Esophagus muscularis mucosa (tissue), 4 donors: ENCODE data around the gene KRT16. TPM values are rescaled to one million over a fixed set of nuclear protein-coding genes. Genes with fewer than 3 reads are reported as not detected.
"Not testable (repeated sequence)": the region's sequence is repeated elsewhere in the genome, so short reads cannot be mapped to it uniquely, and the experiment has no call there.

Experiments
- DNase-seq: peaks from one replicate; pipeline ENCODE4 v3.0.0-alpha.2; 2017; ENCODE audit errors: extremely low spot score
- H3K27ac ChIP-seq, 4 donors: fragments of 200-600 bp; sonication (generic); replicated peaks in 1 of 4; 1 replicate in 3 of 4; 2 replicates in 1 of 4; pipeline ENCODE4 v1.5.1; 2016 to 2019; ENCODE audit warnings: mild to moderate bottlenecking in 1 of 4
- H3K27me3 ChIP-seq, 4 donors: fragments of 200-600 bp; sonication (generic); one replicate each; pipeline versions ENCODE4 v1.5.1 to v1.6.0; 2016 to 2019
- H3K36me3 ChIP-seq, 4 donors: fragments of 200-600 bp; sonication (generic); one replicate each; pipeline ENCODE4 v1.5.1; 2016 to 2019
- H3K4me1 ChIP-seq, 4 donors: fragments of 200-600 bp; sonication (generic); one replicate each; pipeline ENCODE4 v1.5.1; 2016 to 2019
- H3K4me3 ChIP-seq, 4 donors: fragments of 200-600 bp; sonication (generic); 1 replicate in 2 of 4; 2 replicates in 2 of 4; pipeline ENCODE4 v1.5.1; 2016 to 2019; ENCODE audit warnings: mild to moderate bottlenecking in 4 of 4, moderate library complexity in 1 of 4
- H3K9me3 ChIP-seq, 4 donors: fragments of 200-600 bp; sonication (generic); 1 replicate in 3 of 4; 2 replicates in 1 of 4; pipeline ENCODE4 v1.5.1; 2016 to 2019
- CTCF ChIP-seq, 3 experiments: fragments of 200-600 bp in 2 of 3; fragments of 450-650 bp in 1 of 3; sonication (generic) in 2 of 3; IDR thresholded peaks; one replicate each; pipeline ENCODE4 v1.5.1; 2017 to 2019; ENCODE audit warnings: antibody characterized with exemption in 3 of 3, mild to moderate bottlenecking in 2 of 3, moderate library complexity in 1 of 3
- EP300 ChIP-seq: sonication (generic); formaldehyde crosslinking; IDR thresholded peaks from one replicate; pipeline ENCODE4 v1.6.1; 2017; ENCODE audit warnings: antibody characterized with exemption
- POLR2A ChIP-seq: fragments of 450-650 bp; IDR thresholded peaks from one replicate; pipeline ENCODE4 v1.6.1; 2017; ENCODE audit warnings: antibody characterized with exemption, moderate library complexity, mild to moderate bottlenecking, low read depth
- POLR2AphosphoS5 ChIP-seq, 2 donors: sonication (generic); formaldehyde crosslinking; IDR thresholded peaks; one replicate each; pipeline ENCODE4 v1.6.1; 2017; ENCODE audit warnings: antibody characterized with exemption in 2 of 2
- WGBS: methylation state at CpG from one replicate; pipeline ENCODE4 v1.1.5; 2018; 5-methylcytosine and 5-hydroxymethylcytosine counted together
- intact Hi-C: fragments of 100-400 bp; cut with DNase I; formaldehyde crosslinking; loops from one replicate; pipeline ENCODE4 v1.15.1; 2023
- total RNA-seq, 4 donors: library from RNA; depleted of rRNA; stranded (reverse); fragments of >200 nt; gene quantifications; one replicate each; pipeline versions ENCODE4 v1.1.0 to v1.2.1, GENCODE V29; 2016

KRT16 gene
- total RNA-seq, 4 donors from 2014 or later = 1.7 TPM; not detected in 3

- no peaks in the 10 kb centered on the region for H3K9me3 ChIP-seq
- peaks cover 0 to 3% (median 0%) of the 10 kb centered on the region in 4 donors for H3K27me3 ChIP-seq
- TF ChIP-seq CTCF (IDR thresholded peaks at IDR 0.05) = no peak
- TF ChIP-seq POLR2A = no peak
- TF ChIP-seq POLR2AphosphoS5 (IDR thresholded peaks at IDR 0.05) = no peak
- TF ChIP-seq EP300 = no peak
- 86% methylated on average over 13 of the region's 15 CpGs for WGBS
- no peak overlapping the region for H3K4me3 ChIP-seq
- intact Hi-C loops = loop anchor here (1.0 to 5.0 kb wide), 4 partner anchors 98 to 845 kb away; no protein-coding TSS in a partner anchor
- no peak overlapping the region for H3K27ac ChIP-seq
- no peak for DNase-seq
- peaks cover 12 to 44% (median 38%) of the 10 kb centered on the region in 4 donors for H3K4me1 ChIP-seq
- no peaks in the 10 kb centered on the region for H3K36me3 ChIP-seq
Measured at GRCh38 chr17:41647038-41647813, 34.7 kb upstream of the KRT16 start.

- intact Hi-C loops = no loop called here
- Histone ChIP-seq H3K27ac (no peak overlapping the region), H3K9me3 (no peaks in the 10 kb centered on the region), H3K4me3 (no peak overlapping the region), H3K27me3 (no peaks in the 10 kb centered on the region), H3K4me1 (peaks cover 0 to 17% (median 10%) of the 10 kb centered on the region in 4 donors), H3K36me3 (no peaks in the 10 kb centered on the region)
- 94% methylated on average over 8 of the region's 13 CpGs for WGBS
- TF ChIP-seq CTCF (IDR thresholded peaks at IDR 0.05) (no peak), POLR2AphosphoS5 (IDR thresholded peaks at IDR 0.05) (no peak), POLR2A (no peak), EP300 (no peak)
- DNase-seq = no peak
Measured at GRCh38 chr17:41642252-41643156, 29.9 kb upstream of the KRT16 start.

- H3K4me3 ChIP-seq, H3K4me1 ChIP-seq, H3K27me3 ChIP-seq, H3K36me3 ChIP-seq, H3K9me3 ChIP-seq, DNase-seq, intact Hi-C loops, H3K27ac ChIP-seq: not testable (repeated sequence)
- WGBS = 98% methylated on average over 5 of the region's 5 CpGs
Measured at GRCh38 chr17:41640596-41640995, 28.0 kb upstream of the KRT16 start.

GRCh38 chr17:41639492-41640473, 27.2 kb upstream of the KRT16 start:
- Histone ChIP-seq H3K27me3 (no peaks in the 10 kb centered on the region), H3K27ac (no peak overlapping the region), H3K9me3 (no peaks in the 10 kb centered on the region), H3K36me3 (no peaks in the 10 kb centered on the region), H3K4me3 (no peak overlapping the region), H3K4me1 (peaks cover 6 to 10% (median 8%) of the 10 kb centered on the region in 4 donors)
- DNase-seq = no peak
- 89% methylated on average over 7 of the region's 7 CpGs for WGBS
- TF ChIP-seq POLR2A (no peak), CTCF (IDR thresholded peaks at IDR 0.05) (no peak), POLR2AphosphoS5 (IDR thresholded peaks at IDR 0.05) (no peak), EP300 (no peak)
- intact Hi-C loops = no loop called here
